Epithelial cell of proximal tubule (primary cell): ENCODE measurements around the gene RLIM. TPM values are rescaled to one million over a fixed set of nuclear protein-coding genes. Genes with fewer than 3 reads are reported as not detected.

Experiments
- DNase-seq: peaks from one replicate; pipeline ENCODE4 v3.0.0-alpha.2; 2011; ENCODE audit warnings: low read depth
- H3K4me3 ChIP-seq: 2 replicates; pipeline ENCODE4 v1.5.1; 2011; ENCODE audit warnings: low read depth, mild to moderate bottlenecking, low read length
- total RNA-seq: library from RNA; depleted of rRNA; stranded (reverse); fragments of >200 nt; gene quantifications from 2 replicates; pipeline ENCODE4 v1.2.3, GENCODE V29; 2015
- TF ChIP-seq, protein P1 (sequence below): conservative IDR thresholded peaks from 2 replicates; pipeline ENCODE4 v1.5.1; 2012; ENCODE audit warnings: low read depth, mild to moderate bottlenecking, low read length

Gene RLIM
- total RNA-seq, 1 donor from 2014 or later = 19.3 TPM

DNA sequence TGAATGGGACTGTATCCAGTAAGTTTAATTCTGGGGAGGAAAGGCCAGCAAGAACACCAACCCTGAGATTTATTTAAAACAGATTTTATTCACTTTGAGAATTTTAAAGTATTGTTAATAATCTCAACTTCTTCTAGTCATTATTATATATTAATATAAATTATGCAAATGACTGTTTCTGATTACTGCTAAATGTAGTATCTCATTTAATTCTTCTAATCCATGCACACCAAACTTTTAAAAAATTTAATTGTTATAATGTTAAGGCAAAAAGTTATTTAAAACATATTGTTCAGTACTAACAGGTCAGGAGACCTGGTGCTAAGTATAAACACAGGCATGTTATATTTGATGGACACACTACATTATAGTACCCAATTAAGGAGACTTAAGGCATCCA is 8.1 kb downstream of the RLIM start:
- TF ChIP-seq, protein P1, sequence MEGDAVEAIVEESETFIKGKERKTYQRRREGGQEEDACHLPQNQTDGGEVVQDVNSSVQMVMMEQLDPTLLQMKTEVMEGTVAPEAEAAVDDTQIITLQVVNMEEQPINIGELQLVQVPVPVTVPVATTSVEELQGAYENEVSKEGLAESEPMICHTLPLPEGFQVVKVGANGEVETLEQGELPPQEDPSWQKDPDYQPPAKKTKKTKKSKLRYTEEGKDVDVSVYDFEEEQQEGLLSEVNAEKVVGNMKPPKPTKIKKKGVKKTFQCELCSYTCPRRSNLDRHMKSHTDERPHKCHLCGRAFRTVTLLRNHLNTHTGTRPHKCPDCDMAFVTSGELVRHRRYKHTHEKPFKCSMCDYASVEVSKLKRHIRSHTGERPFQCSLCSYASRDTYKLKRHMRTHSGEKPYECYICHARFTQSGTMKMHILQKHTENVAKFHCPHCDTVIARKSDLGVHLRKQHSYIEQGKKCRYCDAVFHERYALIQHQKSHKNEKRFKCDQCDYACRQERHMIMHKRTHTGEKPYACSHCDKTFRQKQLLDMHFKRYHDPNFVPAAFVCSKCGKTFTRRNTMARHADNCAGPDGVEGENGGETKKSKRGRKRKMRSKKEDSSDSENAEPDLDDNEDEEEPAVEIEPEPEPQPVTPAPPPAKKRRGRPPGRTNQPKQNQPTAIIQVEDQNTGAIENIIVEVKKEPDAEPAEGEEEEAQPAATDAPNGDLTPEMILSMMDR = no peak
- no peak for DNase-seq

DNA sequence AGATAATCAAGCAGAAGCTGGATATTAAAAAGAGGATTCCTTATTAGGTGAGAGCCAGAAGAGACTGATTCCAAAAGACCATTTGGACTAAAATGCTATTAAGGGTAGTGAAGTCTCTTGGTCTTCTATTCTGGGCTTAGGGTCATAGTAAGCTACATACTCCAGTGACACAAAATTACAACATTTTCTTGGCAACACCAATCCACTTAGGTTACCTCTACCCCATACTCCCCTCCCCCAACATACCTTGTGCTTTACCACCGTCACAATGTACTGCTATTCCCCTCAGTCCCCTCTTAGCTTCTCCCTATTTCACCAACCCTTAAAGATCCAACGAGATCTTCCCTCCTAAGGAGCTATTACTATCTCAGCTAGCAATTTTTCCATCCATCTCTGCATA is 11.4 kb downstream of the RLIM start:
- H3K4me3 ChIP-seq = no peak overlapping the region
- DNase-seq = no peak
- TF ChIP-seq, protein P1 = no peak

More for the DNA sequence above, 8.1 kb downstream of the RLIM start:
- H3K4me3 ChIP-seq = no peak overlapping the region

DNA sequence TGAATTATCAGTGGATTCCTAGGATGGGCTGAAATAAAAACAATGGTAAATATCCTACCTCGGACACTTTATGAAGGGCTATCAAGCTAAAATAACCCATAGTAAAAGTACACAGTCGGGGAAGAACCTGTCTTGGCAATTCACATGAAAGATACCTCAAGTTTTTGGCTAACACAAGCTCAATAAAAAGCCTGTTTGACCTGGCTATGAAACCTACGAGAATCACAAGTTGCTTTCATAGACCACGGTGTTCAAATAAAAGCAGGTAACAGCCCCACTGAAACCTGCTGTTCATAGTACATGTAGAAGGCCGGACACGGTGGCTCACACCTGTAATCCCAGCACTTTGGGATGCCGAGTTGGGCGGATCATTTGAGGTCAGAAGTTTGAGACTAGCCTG is 12.3 kb downstream of the RLIM start:
- no peak for DNase-seq
- no peak overlapping the region for H3K4me3 ChIP-seq
- TF ChIP-seq, protein P1 = no peak

DNA sequence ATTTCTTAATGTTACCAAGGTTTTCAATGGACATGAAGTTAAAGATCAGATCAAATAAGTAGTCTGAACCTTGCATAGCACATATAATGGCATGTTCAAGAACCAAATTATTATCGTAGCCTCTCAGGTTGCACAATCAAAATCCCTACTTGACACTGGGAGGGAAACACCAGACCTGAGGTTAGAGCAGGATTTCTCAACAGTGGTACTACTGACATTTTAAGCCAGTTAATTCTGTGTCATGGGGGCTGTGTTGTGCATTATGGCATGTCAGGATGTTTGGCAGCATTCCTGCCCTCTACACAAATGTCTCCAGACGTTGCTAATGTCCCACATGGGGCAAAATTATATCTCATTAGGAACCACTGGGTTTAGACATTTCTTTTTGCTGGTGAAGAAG is 20.8 kb downstream of the RLIM start:
- TF ChIP-seq, protein P1 = no peak
- no peak for DNase-seq
- no peak overlapping the region for H3K4me3 ChIP-seq

DNA sequence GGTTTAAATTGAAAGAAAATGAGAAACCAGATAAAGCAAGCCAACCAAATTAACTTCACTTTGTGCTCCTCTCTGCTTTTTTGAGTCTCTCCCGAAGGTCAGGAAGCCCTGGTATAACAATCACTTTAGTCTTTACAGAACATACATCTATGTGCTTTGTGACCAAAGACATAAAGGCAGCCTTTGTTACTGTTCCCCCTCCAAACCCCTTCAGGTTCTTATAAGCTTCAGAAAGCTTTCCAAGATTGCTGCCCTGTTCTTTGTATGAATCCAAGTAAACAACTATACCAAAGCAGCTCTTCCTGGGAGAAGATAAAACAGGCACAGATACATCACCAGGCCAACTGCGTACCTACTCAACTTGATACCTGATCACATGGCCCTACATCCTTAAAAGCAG is 28.7 kb downstream of the RLIM start:
- no peak for DNase-seq

DNA sequence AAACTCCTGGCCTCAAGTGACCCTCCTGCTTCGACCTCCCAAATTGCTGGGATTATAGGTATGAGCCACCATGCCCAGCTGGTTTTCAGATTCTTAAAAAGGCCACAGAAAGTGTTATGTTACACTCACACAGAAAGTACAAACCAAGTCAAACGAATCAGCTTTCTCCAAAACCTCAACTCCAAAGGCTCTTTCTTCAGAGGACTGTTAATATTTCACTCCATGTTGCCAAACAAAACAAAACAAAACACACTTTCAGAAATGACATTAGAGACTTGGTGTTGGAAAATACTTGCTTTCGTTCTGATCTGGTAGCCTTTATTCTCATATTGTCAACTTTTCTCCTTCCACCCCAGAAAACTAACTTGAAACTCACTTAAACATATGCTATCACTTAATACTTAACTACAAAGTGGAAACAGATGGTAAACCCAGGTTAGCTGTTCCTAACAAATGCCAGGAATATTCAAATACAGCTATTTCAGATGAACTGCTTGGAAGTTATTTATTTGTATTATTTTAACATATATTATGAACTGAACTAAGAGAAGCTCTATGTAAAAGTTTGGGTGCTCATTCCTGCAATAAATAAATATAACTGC is 34.7 kb downstream of the RLIM start:
- no peak overlapping the region for H3K4me3 ChIP-seq
- TF ChIP-seq, protein P1 = no peak
- DNase-seq = peak; percentile 19

More for the DNA sequence above, 28.7 kb downstream of the RLIM start:
- TF ChIP-seq, protein P1 = no peak
- H3K4me3 ChIP-seq = no peak overlapping the region

DNA sequence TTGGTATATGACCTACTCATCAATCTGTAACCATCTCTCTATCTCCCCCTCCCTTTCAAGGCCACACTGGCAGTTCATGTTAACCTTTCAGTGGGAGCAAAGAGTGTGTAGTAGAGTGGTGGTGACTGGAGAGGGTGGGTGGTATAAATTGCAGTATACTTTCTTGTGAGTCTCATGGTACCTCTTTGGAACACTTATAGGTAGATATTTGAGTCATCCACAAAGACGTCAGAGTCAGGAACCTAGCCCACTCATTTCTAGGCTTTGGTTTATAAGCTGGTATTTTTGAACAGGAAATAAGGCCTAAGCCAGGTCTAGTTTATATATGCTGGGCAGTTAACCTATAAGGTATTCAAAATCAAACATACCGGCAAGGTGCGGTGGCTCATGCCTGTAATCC is 36.3 kb downstream of the RLIM start:
- H3K4me3 ChIP-seq = no peak overlapping the region
- no peak for DNase-seq
- TF ChIP-seq, protein P1 = no peak
